HG03342 (cell line): ENCODE results near the gene ZNF507.
"Not testable (repeated sequence)": the region's sequence is repeated elsewhere in the genome, so short reads cannot be mapped to it uniquely, and the experiment has no call there.

Experiments
- ATAC-seq: cut with Tn5 transposase; IDR thresholded peaks from one replicate; pipeline ENCODE4 v1.9.1; 2021; ENCODE audit warnings: mild to moderate bottlenecking, moderate library complexity; ENCODE audit not compliant: unreplicated experiment

ZNF507 gene

GRCh38 chr19:32406161-32407003, 61.0 kb downstream of the ZNF507 start:
- no peak for ATAC-seq

DNA sequence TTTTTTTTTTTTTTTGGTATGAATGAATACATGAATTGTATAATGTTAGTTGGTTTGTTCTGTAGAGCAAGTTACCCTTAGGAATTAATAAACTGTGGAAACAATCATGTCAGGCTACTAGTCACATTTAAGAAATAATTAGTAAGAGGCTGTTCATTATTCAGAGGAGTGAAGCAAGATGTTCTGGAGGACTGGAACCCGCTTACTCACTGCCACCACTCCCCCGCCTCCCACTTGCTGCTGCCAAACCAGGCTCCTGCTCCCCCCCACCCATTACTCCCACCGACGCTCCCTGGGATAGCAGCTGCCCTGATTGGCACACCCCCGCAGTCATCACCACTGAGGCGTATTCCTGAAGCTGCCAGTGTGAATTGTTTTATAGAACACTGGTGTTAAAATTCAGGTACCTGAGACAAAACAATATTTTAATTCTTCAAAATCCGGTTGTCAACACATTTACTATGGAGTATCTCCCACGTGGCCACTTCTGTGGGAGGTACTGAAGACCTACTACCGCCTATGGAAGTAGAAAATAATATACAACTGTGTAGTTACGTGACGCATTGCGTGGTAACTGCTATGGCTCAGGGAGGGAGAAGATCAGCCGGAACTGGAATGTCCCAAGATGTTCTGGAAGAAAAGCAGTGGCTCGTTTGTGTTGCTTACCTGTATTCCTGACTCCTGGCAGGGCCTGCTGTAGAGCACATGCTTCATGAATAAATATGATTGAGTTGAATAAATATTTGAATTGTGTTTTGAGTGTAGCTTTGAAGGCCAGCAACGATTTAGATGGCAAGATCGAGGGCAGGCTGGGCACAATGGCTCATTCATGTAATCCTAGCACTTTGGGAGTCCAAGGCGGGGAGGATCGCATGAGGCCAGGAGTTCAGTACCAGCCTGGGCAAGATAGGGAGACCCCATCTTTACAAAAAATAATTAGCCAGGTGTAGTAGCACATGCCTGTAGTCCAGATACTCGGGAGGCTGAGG, 61.9 kb downstream of the ZNF507 start:
- ATAC-seq: no peak

DNA sequence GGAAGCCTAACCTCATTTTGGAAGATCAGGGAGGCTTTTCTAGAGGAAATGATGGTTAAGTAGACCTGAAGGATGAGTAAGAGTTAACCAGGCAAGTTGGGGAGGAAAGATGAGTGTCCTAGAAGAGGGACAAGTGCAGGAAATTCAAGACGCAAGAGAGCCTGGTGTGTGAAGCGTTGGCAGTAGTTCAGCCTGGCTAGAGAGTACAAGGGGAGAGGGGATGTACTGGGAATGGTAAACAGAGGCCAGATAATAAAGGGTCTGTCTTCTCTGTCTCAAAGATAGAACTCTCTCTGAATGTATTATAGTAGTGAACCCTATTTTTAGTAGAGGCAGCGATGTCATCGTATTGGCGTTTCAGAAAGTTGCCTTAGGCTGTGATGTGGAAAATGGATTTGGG, 69.8 kb downstream of the ZNF507 start:
- ATAC-seq: no peak

GRCh38 chr19:32415669-32416068, 70.3 kb downstream of the ZNF507 start:
- no peak for ATAC-seq

DNA sequence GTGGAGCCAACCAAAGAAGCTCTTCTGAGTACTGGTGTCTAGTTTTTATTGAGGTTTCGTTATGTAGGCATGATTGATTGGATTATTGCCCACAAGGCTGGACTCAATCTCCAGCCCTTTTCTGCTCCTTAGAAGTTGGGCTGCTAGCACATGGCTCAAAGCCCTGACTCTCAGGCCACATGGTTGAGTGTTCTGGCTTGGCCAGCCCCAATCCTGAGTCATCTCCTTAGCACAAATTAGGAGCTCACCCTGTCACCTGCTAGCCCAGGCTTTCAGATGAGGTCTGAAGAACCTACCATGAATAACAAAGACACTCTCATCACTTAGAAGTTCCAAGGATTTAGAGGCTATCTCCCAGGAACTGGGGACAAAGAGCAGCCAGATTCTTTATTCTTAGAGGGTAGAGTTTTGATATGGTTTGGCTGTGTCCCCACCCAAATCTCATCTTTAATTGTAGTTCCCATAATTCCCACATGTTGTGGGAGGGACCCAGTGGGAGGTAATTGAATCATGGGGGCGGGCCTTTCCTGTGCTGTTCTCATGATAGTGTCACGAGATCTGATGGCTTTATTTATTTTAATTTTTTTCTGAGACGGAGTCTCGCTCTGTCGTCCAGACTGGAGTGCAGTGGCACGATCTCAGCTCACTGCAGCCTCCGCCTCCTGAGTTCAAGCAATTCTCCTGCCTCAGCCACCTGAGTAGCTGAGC, 71.5 kb downstream of the ZNF507 start:
- ATAC-seq: no peak

DNA sequence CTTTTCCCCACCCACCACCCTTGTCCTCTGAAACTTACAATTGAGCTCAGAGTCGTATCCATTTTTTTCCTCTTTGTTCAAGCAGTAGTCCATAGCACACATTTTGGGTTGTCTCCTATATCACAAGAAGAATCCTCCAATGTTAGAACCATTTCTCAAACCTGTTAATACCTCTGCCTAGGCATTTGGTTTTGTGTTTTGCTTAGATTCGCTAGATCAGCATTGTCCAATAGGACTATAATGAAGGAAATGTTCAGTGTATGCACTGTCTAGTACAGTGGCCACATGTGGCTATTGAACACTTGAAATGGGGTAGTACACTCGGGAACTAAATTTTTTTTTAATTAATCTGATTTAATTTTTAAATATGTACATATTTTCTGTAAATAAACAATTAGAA, 72.7 kb downstream of the ZNF507 start:
- ATAC-seq: no peak

DNA sequence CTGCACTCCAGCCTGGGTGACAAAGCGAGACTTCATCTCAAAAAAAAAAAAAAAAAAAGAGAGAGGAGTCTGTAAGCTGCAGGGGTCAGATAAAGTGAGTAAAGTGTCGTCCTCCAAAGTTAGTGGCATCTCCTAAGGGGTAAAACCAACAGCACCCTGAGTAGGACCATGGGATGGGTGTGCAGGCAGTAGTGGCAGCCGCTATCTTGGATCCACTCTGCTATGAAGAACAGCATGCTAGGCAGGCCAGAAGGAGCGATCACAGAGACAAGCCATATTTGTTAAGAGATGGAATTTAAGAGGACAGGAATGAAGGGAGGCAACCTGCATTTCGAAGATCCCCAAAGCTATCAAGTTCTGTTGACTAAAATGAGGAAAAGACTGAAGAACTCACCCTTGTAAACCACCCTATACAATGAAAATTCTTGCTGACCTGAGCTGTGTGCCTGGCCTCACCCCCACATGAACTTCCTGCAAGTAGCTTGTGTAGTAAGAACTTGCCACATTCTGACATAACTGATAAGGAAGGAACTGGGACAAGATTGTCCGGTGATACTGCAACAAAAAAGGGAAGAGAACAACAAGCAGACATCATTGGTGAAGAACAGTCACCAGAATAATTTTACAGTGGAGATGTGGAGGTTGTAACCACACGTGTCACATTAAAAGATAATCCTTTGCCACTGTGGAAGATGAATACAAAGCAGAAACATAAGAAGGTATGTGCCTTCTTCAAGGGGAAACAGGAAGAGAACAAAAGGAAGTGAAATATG, 76.4 kb downstream of the ZNF507 start:
- no peak for ATAC-seq

- ATAC-seq: no peak
These were observed 77.0 kb downstream of the ZNF507 start for GRCh38 chr19:32422435-32422834.

DNA sequence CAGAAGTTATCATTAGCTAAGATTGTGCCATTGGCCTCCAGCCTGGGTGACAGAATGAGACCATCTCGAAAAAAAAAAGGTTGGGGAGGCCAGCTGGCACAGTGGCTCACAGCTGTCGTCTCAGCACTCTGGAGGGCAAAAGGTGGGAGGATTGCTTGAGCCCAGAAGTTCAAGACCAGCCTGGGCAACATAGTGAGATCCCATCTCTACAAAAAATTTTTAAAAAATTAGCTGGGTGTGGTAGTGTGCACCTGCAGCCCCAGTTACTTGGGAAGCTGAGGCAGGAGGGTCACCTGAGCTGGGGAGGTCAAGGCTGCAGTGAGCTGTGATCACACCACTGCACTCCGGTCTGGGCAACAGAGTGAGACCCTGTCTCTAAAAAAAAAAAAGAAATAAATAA, 78.5 kb downstream of the ZNF507 start:
- not testable (repeated sequence) for ATAC-seq

- ATAC-seq: no peak
These were observed 82.1 kb downstream of the ZNF507 start for GRCh38 chr19:32427536-32427935.

- ATAC-seq: no peak
These were observed 91.3 kb downstream of the ZNF507 start for GRCh38 chr19:32436692-32437091.

GRCh38 chr19:32437096-32437495, 91.7 kb downstream of the ZNF507 start:
- no peak for ATAC-seq
